Peyer's patch (tissue), 4 donors: ENCODE results near the gene NLRP1.

Experiments
- POLR2A ChIP-seq, 2 donors: fragments of 450-650 bp; IDR thresholded peaks; one replicate each; pipeline ENCODE4 v1.5.1; 2017; ENCODE audit warnings: antibody characterized with exemption in 2 of 2, mild to moderate bottlenecking in 2 of 2, moderate library complexity in 2 of 2
- TF ChIP-seq, protein P1 (sequence below), 6 experiments: fragments of 450-650 bp in 4 of 6; fragments of 200-600 bp in 2 of 6; sonication (generic) in 1 of 6; IDR thresholded peaks; one replicate each; pipeline ENCODE4 v1.5.1; 2017 to 2019; ENCODE audit warnings: antibody characterized with exemption in 6 of 6, mild to moderate bottlenecking in 3 of 6, moderate library complexity in 1 of 6

DNA sequence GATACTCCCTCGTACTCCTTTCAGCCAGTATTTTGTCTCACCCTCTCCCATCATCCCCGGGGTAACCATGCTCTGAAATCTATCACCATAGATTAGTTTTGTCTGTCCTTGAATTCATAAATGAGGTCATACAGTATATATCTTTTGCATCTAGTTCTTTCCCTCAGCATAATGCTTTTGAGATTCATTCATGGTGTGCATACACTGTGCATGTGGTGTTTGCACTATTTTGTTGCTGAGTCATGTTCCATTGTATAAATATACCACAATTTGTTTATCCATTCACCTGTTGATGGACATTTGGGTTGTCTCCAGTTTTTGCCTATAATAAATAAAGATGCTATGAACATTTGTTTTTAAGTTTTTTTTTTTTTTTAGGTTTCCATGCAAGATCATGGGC is 34.2 kb upstream of the NLRP1 start:
- TF ChIP-seq, protein P1, sequence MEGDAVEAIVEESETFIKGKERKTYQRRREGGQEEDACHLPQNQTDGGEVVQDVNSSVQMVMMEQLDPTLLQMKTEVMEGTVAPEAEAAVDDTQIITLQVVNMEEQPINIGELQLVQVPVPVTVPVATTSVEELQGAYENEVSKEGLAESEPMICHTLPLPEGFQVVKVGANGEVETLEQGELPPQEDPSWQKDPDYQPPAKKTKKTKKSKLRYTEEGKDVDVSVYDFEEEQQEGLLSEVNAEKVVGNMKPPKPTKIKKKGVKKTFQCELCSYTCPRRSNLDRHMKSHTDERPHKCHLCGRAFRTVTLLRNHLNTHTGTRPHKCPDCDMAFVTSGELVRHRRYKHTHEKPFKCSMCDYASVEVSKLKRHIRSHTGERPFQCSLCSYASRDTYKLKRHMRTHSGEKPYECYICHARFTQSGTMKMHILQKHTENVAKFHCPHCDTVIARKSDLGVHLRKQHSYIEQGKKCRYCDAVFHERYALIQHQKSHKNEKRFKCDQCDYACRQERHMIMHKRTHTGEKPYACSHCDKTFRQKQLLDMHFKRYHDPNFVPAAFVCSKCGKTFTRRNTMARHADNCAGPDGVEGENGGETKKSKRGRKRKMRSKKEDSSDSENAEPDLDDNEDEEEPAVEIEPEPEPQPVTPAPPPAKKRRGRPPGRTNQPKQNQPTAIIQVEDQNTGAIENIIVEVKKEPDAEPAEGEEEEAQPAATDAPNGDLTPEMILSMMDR (IDR thresholded peaks at IDR 0.05), result no peak
- no peak for TF ChIP-seq POLR2A (IDR thresholded peaks at IDR 0.05)
